ENCODE data around the gene GDNF.

Gene GDNF

DNA sequence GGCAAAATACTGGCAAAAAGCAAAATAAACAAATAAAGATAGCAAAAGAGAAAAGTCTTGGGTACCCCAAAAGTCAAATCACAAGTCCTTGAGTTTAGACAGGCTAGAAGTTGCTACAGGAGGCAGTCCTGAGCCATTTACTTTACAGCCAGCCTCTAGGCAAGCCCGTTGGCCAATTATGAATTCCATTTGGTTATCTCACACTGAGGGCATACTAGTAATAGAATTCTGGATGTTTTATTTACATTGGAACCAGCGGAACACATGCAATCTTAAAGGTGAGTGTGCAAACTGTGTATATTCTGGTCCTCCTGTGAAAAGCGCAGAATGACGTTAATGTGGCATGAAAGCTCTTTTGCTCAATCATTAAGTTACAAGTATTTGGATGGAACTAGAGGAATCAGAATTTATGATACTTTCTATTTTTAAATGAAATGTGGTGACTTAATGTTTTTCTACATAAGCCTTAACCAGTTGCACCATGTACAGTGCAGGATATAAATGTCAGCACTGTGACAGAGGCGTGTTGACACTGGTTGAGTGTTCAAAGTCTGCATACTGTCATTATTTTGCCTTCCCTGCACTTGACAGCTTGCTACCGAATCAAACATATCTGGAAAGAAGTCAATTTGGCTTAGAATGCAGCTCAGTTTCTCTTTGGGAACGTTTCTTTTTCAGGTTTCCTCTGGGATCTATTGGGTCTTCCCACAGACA lies 7.9 kb downstream of the GDNF start:
- H3K27ac ChIP-seq = no peak overlapping the region
- TF ChIP-seq, protein P1, sequence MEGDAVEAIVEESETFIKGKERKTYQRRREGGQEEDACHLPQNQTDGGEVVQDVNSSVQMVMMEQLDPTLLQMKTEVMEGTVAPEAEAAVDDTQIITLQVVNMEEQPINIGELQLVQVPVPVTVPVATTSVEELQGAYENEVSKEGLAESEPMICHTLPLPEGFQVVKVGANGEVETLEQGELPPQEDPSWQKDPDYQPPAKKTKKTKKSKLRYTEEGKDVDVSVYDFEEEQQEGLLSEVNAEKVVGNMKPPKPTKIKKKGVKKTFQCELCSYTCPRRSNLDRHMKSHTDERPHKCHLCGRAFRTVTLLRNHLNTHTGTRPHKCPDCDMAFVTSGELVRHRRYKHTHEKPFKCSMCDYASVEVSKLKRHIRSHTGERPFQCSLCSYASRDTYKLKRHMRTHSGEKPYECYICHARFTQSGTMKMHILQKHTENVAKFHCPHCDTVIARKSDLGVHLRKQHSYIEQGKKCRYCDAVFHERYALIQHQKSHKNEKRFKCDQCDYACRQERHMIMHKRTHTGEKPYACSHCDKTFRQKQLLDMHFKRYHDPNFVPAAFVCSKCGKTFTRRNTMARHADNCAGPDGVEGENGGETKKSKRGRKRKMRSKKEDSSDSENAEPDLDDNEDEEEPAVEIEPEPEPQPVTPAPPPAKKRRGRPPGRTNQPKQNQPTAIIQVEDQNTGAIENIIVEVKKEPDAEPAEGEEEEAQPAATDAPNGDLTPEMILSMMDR (conservative IDR thresholded peaks at IDR 0.05) = no peak

DNA sequence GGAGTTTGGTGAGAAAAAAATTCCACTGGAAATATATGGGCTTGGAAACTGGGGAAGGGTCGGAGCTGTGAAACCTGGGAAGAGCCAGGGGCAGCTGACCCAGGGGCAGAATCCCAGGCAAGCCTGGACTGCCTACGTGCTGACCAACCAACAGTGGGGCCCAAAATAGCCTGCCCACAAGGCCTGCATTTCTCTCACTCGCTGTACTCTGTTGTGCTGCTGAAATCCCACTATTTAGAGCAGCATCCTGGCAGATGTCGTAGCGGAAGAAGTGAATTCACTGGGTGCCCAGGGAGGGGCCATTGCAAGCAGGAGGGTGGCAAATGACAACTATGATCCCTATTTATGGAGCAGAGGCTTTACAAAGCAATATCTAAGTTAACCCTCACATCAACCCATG lies 9.5 kb downstream of the GDNF start:
- TF ChIP-seq, protein P1 (conservative IDR thresholded peaks at IDR 0.05) = no peak

DNA sequence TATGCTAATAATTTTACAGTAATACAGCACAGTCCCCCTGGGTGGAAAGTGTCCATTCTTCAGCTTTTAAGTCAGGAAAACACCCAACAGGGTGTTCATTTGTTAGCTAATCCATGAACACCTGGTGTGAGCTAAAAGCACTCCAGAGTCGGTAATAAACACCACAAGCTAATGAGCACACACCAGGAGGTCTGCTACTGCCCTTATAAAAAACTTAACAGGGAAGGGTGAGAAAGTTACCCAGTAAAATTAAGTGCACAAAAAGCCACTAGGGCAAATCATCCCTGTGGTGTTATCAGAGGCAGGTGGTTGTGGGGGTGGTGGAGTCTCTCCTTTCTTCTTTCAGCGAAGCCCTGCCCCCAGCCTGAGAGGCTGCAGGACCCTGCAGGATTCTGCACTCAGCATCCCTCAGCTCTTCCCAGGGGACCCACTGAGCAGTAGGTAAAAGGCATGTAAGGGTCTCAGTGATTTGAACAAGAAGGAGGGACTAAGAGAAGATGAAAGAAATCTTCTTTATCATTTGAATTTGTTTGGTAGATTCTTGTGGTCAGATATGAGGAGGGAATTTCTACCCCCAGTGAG lies 14.4 kb downstream of the GDNF start:
- TF ChIP-seq, protein P1 (conservative IDR thresholded peaks at IDR 0.05) = no peak
- H3K27ac ChIP-seq = no peak overlapping the region

More for the DNA sequence above, 9.5 kb downstream of the GDNF start:
- no peak overlapping the region for H3K27ac ChIP-seq

DNA sequence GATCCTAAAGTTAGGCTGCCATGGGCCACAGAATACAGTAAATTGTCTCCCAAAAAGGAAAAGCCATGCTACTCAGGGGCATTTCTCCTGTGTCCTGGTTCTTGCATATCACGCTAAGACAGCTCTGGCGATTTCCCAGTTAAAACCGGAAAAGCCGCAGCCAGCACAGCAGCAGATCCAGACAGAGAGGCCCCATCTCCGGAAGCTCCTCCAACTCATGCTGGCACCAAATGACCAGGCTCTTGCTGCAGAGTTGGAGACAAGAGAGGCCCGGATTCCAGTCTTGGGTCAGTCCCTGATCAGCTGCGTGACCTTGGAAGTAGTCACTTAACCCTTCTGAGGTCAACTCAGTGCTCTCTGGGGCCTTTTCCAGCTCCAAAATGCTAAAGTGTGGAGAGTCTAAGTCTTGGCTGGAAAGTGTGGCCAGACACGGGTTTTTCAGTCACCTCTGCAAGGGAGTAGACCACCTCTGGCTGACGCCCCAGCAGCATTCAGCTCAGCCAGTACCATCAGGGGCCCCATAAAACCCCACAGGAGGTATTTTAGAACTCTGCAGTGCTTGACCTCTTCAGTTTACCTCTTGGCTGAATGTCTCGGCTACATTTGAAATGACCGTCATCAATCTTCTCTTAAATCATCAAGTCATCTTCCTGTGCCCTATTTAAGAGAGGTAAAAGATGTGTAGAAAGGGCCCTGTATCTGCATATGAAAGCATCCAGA lies 16.2 kb downstream of the GDNF start:
- TF ChIP-seq, protein P1 (conservative IDR thresholded peaks at IDR 0.05) = no peak
- no peak overlapping the region for H3K27ac ChIP-seq

DNA sequence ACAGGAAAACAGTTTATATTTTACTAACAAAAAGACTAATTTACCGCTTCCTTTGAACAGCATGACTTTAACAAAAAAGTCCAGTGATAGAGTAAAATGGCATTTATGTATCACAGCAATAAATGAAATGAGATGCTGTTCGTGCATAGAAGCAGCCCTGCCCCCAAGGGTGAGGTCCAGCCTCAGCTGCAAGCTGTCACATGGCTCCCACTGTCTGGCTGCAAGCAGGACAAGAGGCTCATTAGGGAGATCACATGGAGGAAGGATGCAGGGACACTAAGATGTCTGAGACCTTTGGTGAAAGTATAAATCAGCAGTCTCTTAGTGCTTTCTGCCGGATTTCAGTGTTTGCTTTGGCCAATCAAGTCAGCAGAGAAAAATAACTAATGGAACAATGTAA lies 23.0 kb downstream of the GDNF start:
- TF ChIP-seq, protein P1 (conservative IDR thresholded peaks at IDR 0.05) = no peak
- no peak overlapping the region for H3K27ac ChIP-seq

DNA sequence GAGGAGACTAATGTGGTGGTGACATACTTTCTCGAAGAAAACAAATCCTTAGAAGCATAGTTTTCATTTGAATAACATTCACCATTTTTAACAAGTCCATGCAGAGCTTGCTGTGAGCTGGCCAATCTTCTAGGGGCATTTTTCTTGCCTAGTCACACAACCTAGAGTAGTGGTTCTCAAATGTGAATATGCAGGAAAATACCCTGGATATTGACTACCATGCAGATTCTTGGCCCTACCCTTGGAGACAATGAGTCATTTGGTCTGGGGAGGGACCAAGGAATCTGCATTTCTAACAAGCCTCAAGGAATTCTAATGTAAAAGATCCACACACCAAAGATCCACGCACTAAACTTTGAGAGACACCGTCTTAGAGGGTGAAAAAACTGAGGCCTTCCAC lies 23.5 kb downstream of the GDNF start:
- no peak overlapping the region for H3K27ac ChIP-seq

DNA sequence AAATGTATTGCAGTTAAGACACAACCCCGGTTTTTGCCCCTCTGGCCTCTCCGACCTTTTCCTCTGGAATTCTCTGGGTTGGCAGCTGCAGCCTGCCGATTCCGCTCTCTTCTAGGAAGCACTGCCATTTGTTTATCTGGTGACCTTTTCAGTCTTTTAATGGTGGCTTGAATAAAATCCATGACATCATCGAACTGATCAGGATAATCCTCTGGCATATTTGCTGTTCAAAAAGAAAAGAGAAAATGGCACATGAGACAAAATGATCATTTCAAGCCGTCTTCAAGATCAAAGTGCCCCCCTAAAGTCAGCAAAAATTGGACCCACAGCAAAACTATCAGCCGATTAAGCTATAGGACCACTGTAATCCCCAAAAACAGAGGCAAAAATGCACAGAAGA lies 23.9 kb downstream of the GDNF start:
- no peak overlapping the region for H3K27ac ChIP-seq
- TF ChIP-seq, protein P1 (conservative IDR thresholded peaks at IDR 0.05) = no peak

More for the DNA sequence above, 23.5 kb downstream of the GDNF start:
- TF ChIP-seq, protein P1 (conservative IDR thresholded peaks at IDR 0.05) = no peak
